Measurements from ENCODE around the gene PRTN3. TPM values are rescaled to one million over a fixed set of nuclear protein-coding genes. Genes with fewer than 3 reads are reported as not detected.

PRTN3 gene
- total RNA-seq, 1 donor from 2014 or later, result not detected

- Mint-ChIP-seq H3K27ac (no peak overlapping the region), H3K36me3 (ENCODE audit: low read depth) (no peaks in the 10 kb centered on the region), H3K27me3 (peaks cover 17% of the 10 kb centered on the region), H3K4me1 (no peaks in the 10 kb centered on the region), H3K9me3 (no peaks in the 10 kb centered on the region), H3K4me3 (no peak overlapping the region)
- CTCF ChIA-PET, result no interaction called here
- DNase-seq (no peak), ATAC-seq (ENCODE audit: low read depth) (no peak)
- intact Hi-C loops (cut with micrococcal nuclease), result no loop called here
- POLR2A ChIA-PET, result no interaction called here
- no peak for TF ChIP-seq CTCF (IDR thresholded peaks at IDR 0.05)
Measured at GRCh38 chr19:827314-827709, 13.5 kb upstream of the PRTN3 start.

GRCh38 chr19:827710-828321 is 13.0 kb upstream of the PRTN3 start, which contains the start of gene AZU1:
Gene AZU1 (plus strand): TSS chr19:827837. CDS start chr19:827847, 10 bp downstream.
- no peak within 1 kb of the TSS for H3K27ac Mint-ChIP-seq

GRCh38 chr19:829129-829758 is 11.6 kb upstream of the PRTN3 start:
- TF ChIP-seq CTCF (IDR thresholded peaks at IDR 0.05), result no peak
- Mint-ChIP-seq H3K27ac (no peak overlapping the region), H3K4me3 (no peak overlapping the region), H3K9me3 (no peaks in the 10 kb centered on the region), H3K36me3 (ENCODE audit: low read depth) (no peaks in the 10 kb centered on the region), H3K27me3 (peaks cover 11% of the 10 kb centered on the region), H3K4me1 (no peaks in the 10 kb centered on the region)
- CTCF ChIA-PET, result no interaction called here
- intact Hi-C loops (cut with micrococcal nuclease), result no loop called here
- no peak for ATAC-seq (ENCODE audit: low read depth)
- POLR2A ChIA-PET, result no interaction called here
- DNase-seq, result no peak

More at GRCh38 chr19:827710-828321, 13.0 kb upstream of the PRTN3 start, which contains the start of gene AZU1:
- DNase-seq, result no peak
- ATAC-seq (ENCODE audit: low read depth), result no peak
- Mint-ChIP-seq H3K9me3 (no peaks in the 10 kb centered on the region), H3K4me3 (no peak within 1 kb of the TSS), H3K4me1 (no peaks in the 10 kb centered on the region), H3K36me3 (ENCODE audit: low read depth) (no peaks in the 10 kb centered on the region), H3K27me3 (peaks cover 17% of the 10 kb centered on the region)
- intact Hi-C loops (cut with micrococcal nuclease), result no loop called here
- ChIA-PET CTCF (no interaction called here), POLR2A (no interaction called here)
- TF ChIP-seq CTCF (IDR thresholded peaks at IDR 0.05), result no peak

- TF ChIP-seq CTCF (IDR thresholded peaks at IDR 0.05), result no peak
- CTCF ChIA-PET, result no interaction called here
- H3K4me3 Mint-ChIP-seq, result no peak overlapping the region
- POLR2A ChIA-PET, result no interaction called here
- DNase-seq (no peak), ATAC-seq (ENCODE audit: low read depth) (no peak)
- H3K27ac Mint-ChIP-seq, result no peak overlapping the region
- no peaks in the 10 kb centered on the region for H3K4me1 Mint-ChIP-seq
- intact Hi-C loops (cut with micrococcal nuclease), result no loop called here
- H3K36me3 Mint-ChIP-seq (ENCODE audit: low read depth), result no peaks in the 10 kb centered on the region
- peaks cover 14% of the 10 kb centered on the region for H3K27me3 Mint-ChIP-seq
- no peaks in the 10 kb centered on the region for H3K9me3 Mint-ChIP-seq
Measured at GRCh38 chr19:831407-832369, 9.1 kb upstream of the PRTN3 start.

DNA sequence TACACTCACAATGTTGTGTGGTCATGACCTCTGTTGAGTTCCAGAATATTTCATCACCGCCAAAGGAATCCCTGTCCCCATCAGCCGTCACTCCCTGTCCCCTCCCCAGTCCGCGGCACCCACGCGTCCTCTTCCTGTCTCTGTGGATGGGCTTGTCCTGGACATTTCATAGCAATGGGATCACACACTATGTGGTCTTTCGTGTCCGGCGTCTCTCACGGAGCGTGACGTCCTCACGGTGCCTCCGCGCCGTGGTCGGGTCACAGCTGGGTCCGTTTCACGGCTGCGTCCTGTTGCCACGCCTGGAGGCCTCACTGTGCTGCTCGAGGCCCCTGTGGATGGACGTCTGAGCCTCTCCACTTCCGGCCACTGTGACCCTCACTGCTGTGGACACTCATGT is 6.6 kb upstream of the PRTN3 start:
- H3K4me3 Mint-ChIP-seq, result no peak overlapping the region
- no peak for ATAC-seq (ENCODE audit: low read depth)
- intact Hi-C loops (cut with micrococcal nuclease), result no loop called here
- no peaks in the 10 kb centered on the region for H3K36me3 Mint-ChIP-seq (ENCODE audit: low read depth)
- TF ChIP-seq CTCF (IDR thresholded peaks at IDR 0.05), result no peak
- CTCF ChIA-PET, result no interaction called here
- H3K9me3 Mint-ChIP-seq, result no peaks in the 10 kb centered on the region
- H3K27ac Mint-ChIP-seq, result no peak overlapping the region
- POLR2A ChIA-PET, result no interaction called here
- peaks cover 19% of the 10 kb centered on the region for H3K27me3 Mint-ChIP-seq
- DNase-seq, result no peak
- H3K4me1 Mint-ChIP-seq, result no peaks in the 10 kb centered on the region
